ENCODE data around the gene PRPF19.

PRPF19 gene

GRCh38 chr11:60880643-60881282 lies 25.6 kb downstream of the PRPF19 start:
- H3K4me2 ChIP-seq (ENCODE audit: low read length) = no peak overlapping the region
- H3K79me2 ChIP-seq (ENCODE audit: control insufficient read depth, low read length) = no peaks in the 10 kb centered on the region
- no peaks in the 10 kb centered on the region for H3K27me3 ChIP-seq (ENCODE audit: control insufficient read depth, low read length)
- no peaks in the 10 kb centered on the region for H3K9me2 ChIP-seq (replicated peaks; ENCODE audit: control insufficient read depth, low read length)
- no peaks in the 10 kb centered on the region for H4K20me1 ChIP-seq (ENCODE audit: control insufficient read depth, insufficient read depth, low read depth, low read length)
- no peak overlapping the region for H3K27ac ChIP-seq (ENCODE audit: low read depth, low read length)
- TF ChIP-seq EZH2phosphoT487 (IDR thresholded peaks at IDR 0.05; ENCODE audit: borderline replicate concordance, low read length) = no peak
- no peak for TF ChIP-seq CTCF (IDR thresholded peaks at IDR 0.05; ENCODE audit: low read depth, low read length, poor library complexity, severe bottlenecking)
- H3K4me3 ChIP-seq (ENCODE audit: low read length) = no peak overlapping the region
- H3K9me3 ChIP-seq (ENCODE audit: control insufficient read depth, insufficient read depth, low read length) = no peaks in the 10 kb centered on the region
- peaks cover 15% of the 10 kb centered on the region for H3K36me3 ChIP-seq (ENCODE audit: control insufficient read depth, low read length)
- no peaks in the 10 kb centered on the region for H3K4me1 ChIP-seq (ENCODE audit: control insufficient read depth, low read length)
- H3F3A ChIP-seq (ENCODE audit: control insufficient read depth, insufficient read depth) = no peaks in the 10 kb centered on the region

- H3K4me2 ChIP-seq (ENCODE audit: low read length) = no peak overlapping the region
- H3K36me3 ChIP-seq (ENCODE audit: control insufficient read depth, low read length) = peaks cover 15% of the 10 kb centered on the region
- H3K4me1 ChIP-seq (ENCODE audit: control insufficient read depth, low read length) = no peaks in the 10 kb centered on the region
- H3F3A ChIP-seq (ENCODE audit: control insufficient read depth, insufficient read depth) = no peaks in the 10 kb centered on the region
- no peaks in the 10 kb centered on the region for H3K9me2 ChIP-seq (replicated peaks; ENCODE audit: control insufficient read depth, low read length)
- no peaks in the 10 kb centered on the region for H3K79me2 ChIP-seq (ENCODE audit: control insufficient read depth, low read length)
- H4K20me1 ChIP-seq (ENCODE audit: control insufficient read depth, insufficient read depth, low read depth, low read length) = no peaks in the 10 kb centered on the region
- TF ChIP-seq CTCF (IDR thresholded peaks at IDR 0.05; ENCODE audit: low read depth, low read length, poor library complexity, severe bottlenecking) = no peak
- no peak for TF ChIP-seq EZH2phosphoT487 (IDR thresholded peaks at IDR 0.05; ENCODE audit: borderline replicate concordance, low read length)
- no peak overlapping the region for H3K4me3 ChIP-seq (ENCODE audit: low read length)
- H3K27me3 ChIP-seq (ENCODE audit: control insufficient read depth, low read length) = no peaks in the 10 kb centered on the region
- H3K9me3 ChIP-seq (ENCODE audit: control insufficient read depth, insufficient read depth, low read length) = no peaks in the 10 kb centered on the region
- H3K27ac ChIP-seq (ENCODE audit: low read depth, low read length) = no peak overlapping the region
Measured at GRCh38 chr11:60879971-60880588, 26.3 kb downstream of the PRPF19 start.

- Histone ChIP-seq H3F3A (ENCODE audit: control insufficient read depth, insufficient read depth) (no peaks in the 10 kb centered on the region), H3K27me3 (ENCODE audit: control insufficient read depth, low read length) (no peaks in the 10 kb centered on the region)
- no peak for TF ChIP-seq EZH2phosphoT487 (IDR thresholded peaks at IDR 0.05; ENCODE audit: borderline replicate concordance, low read length)
- TF ChIP-seq CTCF (IDR thresholded peaks at IDR 0.05; ENCODE audit: low read depth, low read length, poor library complexity, severe bottlenecking) = no peak
Measured at GRCh38 chr11:60879104-60879503, 27.3 kb downstream of the PRPF19 start.

More at GRCh38 chr11:60879104-60879503, 27.3 kb downstream of the PRPF19 start:
- peaks cover 15% of the 10 kb centered on the region for H3K36me3 ChIP-seq (ENCODE audit: control insufficient read depth, low read length)
- H3K9me2 ChIP-seq (replicated peaks; ENCODE audit: control insufficient read depth, low read length) = no peaks in the 10 kb centered on the region
- H3K27ac ChIP-seq (ENCODE audit: low read depth, low read length) = no peak overlapping the region
- no peaks in the 10 kb centered on the region for H3K79me2 ChIP-seq (ENCODE audit: control insufficient read depth, low read length)
- no peak overlapping the region for H3K4me2 ChIP-seq (ENCODE audit: low read length)
- no peak overlapping the region for H3K4me3 ChIP-seq (ENCODE audit: low read length)
- no peaks in the 10 kb centered on the region for H4K20me1 ChIP-seq (ENCODE audit: control insufficient read depth, insufficient read depth, low read depth, low read length)
- H3K9me3 ChIP-seq (ENCODE audit: control insufficient read depth, insufficient read depth, low read length) = no peaks in the 10 kb centered on the region
- H3K4me1 ChIP-seq (ENCODE audit: control insufficient read depth, low read length) = no peaks in the 10 kb centered on the region
